A673 (cell line): ENCODE measurements around the gene SLC6A18. TPM values are rescaled to one million over a fixed set of nuclear protein-coding genes. Genes with fewer than 3 reads are reported as not detected.

Source experiments
- BruUV-seq: library from RNA; stranded (reverse); fragments of 400-500 nt; replicated peaks from 2 replicates; lab custom pipeline; 2021; lab: Mats Ljungman, UMichigan
- CTCF ChIA-PET: fragments of 300-600 bp; sonication (Branson Sonifier 250); formaldehyde crosslinking; loops from one replicate; lab custom pipeline; 2022; ENCODE audit warnings: antibody characterized with exemption; lab: Charles Lee
- POLR2A ChIA-PET: fragments of 300-600 bp; sonication (Branson Sonifier 250); formaldehyde crosslinking; loops from one replicate; lab custom pipeline; 2022; ENCODE audit warnings: antibody characterized with exemption; ENCODE audit not compliant: low non-redundant PET; lab: Charles Lee
- DNase-seq: peaks from one replicate; pipeline ENCODE4 v3.0.0-alpha.2; 2015; ENCODE audit warnings: low spot score
- H3K27ac ChIP-seq: fragments of 200-600 bp; sonication (generic); 2 replicates; pipeline ENCODE4 v1.5.1; 2016; ENCODE audit warnings: mixed run types, low read depth, mild to moderate bottlenecking, mixed read lengths, antibody characterized with exemption, low read length; ENCODE audit not compliant: poor library complexity, severe bottlenecking
- H3K27me3 ChIP-seq: fragments of 200-600 bp; sonication (generic); replicated peaks from 2 replicates; pipeline ENCODE4 v1.6.1; 2017; ENCODE audit warnings: mixed run types, low read depth, mild to moderate bottlenecking, mixed read lengths, antibody characterized with exemption, low read length; ENCODE audit not compliant: insufficient read depth, poor library complexity
- H3K36me3 ChIP-seq: fragments of 200-600 bp; sonication (generic); 2 replicates; pipeline ENCODE4 v1.6.1; 2016; ENCODE audit warnings: mixed run types, mild to moderate bottlenecking, mixed read lengths, antibody characterized with exemption, low read length; ENCODE audit not compliant: insufficient read depth, poor library complexity, severe bottlenecking
- H3K4me1 ChIP-seq: fragments of 200-600 bp; sonication (generic); 2 replicates; pipeline ENCODE4 v1.6.1; 2017; ENCODE audit warnings: mixed run types, mild to moderate bottlenecking, mixed read lengths, antibody characterized with exemption, low read length; ENCODE audit not compliant: insufficient read depth, poor library complexity, severe bottlenecking
- H3K4me3 ChIP-seq: fragments of 200-600 bp; sonication (generic); 2 replicates; pipeline ENCODE4 v1.5.1; 2016; ENCODE audit warnings: low read depth, mixed run types, mild to moderate bottlenecking, mixed read lengths, low read length; ENCODE audit not compliant: poor library complexity, severe bottlenecking
- H3K9me3 ChIP-seq: fragments of 200-600 bp; sonication (generic); 2 replicates; pipeline ENCODE4 v1.6.1; 2016; ENCODE audit warnings: mixed run types, low read depth, mild to moderate bottlenecking, mixed read lengths, antibody characterized with exemption, low read length; ENCODE audit not compliant: poor library complexity, severe bottlenecking
- EZH2 ChIP-seq: fragments of 200-600 bp; sonication (generic); IDR thresholded peaks from 2 replicates; pipeline ENCODE4 v1.6.1; 2017; ENCODE audit warnings: borderline replicate concordance, low read depth, mild to moderate bottlenecking, mixed read lengths, antibody characterized with exemption, low read length; ENCODE audit not compliant: poor library complexity, severe bottlenecking
- intact Hi-C: fragments of 100-400 bp; cut with micrococcal nuclease; formaldehyde crosslinking; loops from one replicate; pipeline ENCODE4 v1.10.0; 2022; ENCODE audit not compliant: unreplicated experiment
- total RNA-seq: library from RNA; stranded (reverse); gene quantifications from 2 replicates; pipeline ENCODE4 v1.2.3, GENCODE V29; 2021
- TF ChIP-seq, protein P1 (sequence below): fragments of 300-800, 200-600 bp; sonication (generic); conservative IDR thresholded peaks from 2 replicates; pipeline ENCODE4 v1.5.1; 2017; ENCODE audit warnings: low read depth, mild to moderate bottlenecking, antibody characterized with exemption, low read length, moderate library complexity, mixed read lengths

SLC6A18 gene
- total RNA-seq, 1 experiment from 2014 or later: not detected

DNA sequence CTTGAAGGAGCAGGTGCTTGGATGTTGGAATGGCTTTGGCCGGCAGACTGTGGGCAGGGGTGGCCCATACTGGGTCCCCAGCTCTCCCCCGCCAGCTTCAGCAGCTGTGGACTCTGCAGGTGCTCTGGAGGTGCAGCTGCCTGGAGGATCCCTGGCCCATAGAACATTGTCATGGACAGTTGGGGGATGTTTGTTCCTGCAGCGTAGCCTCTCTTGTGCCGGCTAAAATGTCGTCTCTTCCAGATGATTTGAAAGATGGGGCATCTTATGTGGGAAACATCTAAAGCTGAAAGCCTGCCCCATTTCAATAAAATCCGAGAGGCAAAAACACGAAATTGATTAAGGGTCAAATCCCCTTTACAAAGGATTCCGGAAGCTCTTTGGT, 37.2 kb upstream of the SLC6A18 start:
- TF ChIP-seq, protein P1, sequence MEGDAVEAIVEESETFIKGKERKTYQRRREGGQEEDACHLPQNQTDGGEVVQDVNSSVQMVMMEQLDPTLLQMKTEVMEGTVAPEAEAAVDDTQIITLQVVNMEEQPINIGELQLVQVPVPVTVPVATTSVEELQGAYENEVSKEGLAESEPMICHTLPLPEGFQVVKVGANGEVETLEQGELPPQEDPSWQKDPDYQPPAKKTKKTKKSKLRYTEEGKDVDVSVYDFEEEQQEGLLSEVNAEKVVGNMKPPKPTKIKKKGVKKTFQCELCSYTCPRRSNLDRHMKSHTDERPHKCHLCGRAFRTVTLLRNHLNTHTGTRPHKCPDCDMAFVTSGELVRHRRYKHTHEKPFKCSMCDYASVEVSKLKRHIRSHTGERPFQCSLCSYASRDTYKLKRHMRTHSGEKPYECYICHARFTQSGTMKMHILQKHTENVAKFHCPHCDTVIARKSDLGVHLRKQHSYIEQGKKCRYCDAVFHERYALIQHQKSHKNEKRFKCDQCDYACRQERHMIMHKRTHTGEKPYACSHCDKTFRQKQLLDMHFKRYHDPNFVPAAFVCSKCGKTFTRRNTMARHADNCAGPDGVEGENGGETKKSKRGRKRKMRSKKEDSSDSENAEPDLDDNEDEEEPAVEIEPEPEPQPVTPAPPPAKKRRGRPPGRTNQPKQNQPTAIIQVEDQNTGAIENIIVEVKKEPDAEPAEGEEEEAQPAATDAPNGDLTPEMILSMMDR: no peak
- TF ChIP-seq EZH2: no peak
- Histone ChIP-seq H3K4me3 (no peak overlapping the region), H3K9me3 (no peaks in the 10 kb centered on the region), H3K27me3 (peaks cover 30% of the 10 kb centered on the region), H3K27ac (no peak overlapping the region), H3K4me1 (no peaks in the 10 kb centered on the region), H3K36me3 (no peaks in the 10 kb centered on the region)
- DNase-seq: no peak
- ChIA-PET CTCF (no interaction called here), POLR2A (no interaction called here)
- intact Hi-C loops: no loop called here
- BruUV-seq: no TSS peak

DNA sequence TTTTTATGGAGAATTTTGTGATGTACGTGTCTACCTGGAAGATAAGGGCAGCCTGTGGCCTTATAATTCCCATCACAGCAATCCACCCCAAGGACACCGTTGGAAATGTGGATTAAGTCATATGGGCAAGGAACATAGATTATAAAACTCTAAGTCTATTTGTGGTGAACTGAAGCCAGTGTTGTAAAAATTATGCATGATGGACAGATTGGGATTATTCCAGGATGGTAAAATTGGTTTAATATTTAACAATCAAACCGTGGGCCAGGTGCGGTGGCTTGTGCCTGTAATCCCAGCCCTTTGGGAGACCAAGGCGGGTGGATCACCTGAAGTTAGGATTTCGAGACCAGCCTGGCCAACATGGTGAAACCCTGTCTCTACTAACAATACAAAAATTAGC, 36.7 kb upstream of the SLC6A18 start:
- ChIA-PET CTCF (no interaction called here), POLR2A (no interaction called here)
- no peak overlapping the region for H3K27ac ChIP-seq
- H3K4me1 ChIP-seq: no peaks in the 10 kb centered on the region
- no peak for TF ChIP-seq EZH2
- no peak overlapping the region for H3K4me3 ChIP-seq
- no peaks in the 10 kb centered on the region for H3K36me3 ChIP-seq
- intact Hi-C loops: no loop called here
- no TSS peak for BruUV-seq
- H3K9me3 ChIP-seq: no peaks in the 10 kb centered on the region
- peaks cover 30% of the 10 kb centered on the region for H3K27me3 ChIP-seq
- DNase-seq: no peak

DNA sequence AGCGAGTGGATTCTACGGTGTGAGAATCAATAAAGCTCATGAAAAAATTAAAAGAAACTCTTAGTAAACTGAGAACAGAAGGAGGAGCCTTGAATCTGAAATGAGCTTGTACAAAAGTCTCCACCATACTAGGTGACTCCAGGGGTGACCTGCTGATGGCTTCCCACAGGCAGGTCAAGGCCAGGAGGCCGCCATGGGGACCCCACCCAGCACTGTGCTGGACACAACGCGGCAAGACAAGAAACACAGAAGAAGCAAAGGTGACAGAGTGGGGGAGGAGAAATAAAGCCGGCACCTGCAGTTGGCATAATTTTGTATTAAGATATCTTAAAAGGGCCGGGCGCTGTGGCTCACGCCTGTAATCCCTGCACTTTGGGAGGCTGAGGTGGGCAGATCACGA, 35.9 kb upstream of the SLC6A18 start:
- H3K36me3 ChIP-seq: no peaks in the 10 kb centered on the region
- H3K27ac ChIP-seq: no peak overlapping the region
- no TSS peak for BruUV-seq
- no peaks in the 10 kb centered on the region for H3K4me1 ChIP-seq
- no peak for DNase-seq
- H3K27me3 ChIP-seq: peaks cover 37% of the 10 kb centered on the region
- ChIA-PET POLR2A (no interaction called here), CTCF (no interaction called here)
- TF ChIP-seq EZH2: no peak
- TF ChIP-seq, protein P1: no peak
- intact Hi-C loops: no loop called here
- no peak overlapping the region for H3K4me3 ChIP-seq
- H3K9me3 ChIP-seq: no peaks in the 10 kb centered on the region

DNA sequence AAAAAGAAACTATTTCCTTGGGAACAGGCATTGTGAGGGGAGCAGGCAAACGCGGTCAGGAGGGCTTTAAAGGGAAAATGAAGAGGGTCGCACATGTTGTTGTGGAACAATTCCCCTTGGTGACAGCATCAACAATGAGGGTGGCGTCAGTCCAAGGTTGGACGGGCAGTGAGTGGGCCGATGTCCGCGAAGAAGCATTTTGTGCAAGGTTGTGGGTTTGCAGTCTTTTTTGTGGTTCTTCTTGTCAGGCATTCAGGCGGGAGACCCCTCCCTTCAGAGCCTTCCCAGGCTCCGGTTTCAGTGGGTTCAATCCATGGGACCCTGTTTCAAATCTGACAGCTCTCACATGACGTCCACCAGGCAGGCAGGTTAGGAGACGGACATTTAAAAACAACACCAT, 34.9 kb upstream of the SLC6A18 start:
- H3K27ac ChIP-seq: no peak overlapping the region
- TF ChIP-seq EZH2: no peak
- TF ChIP-seq, protein P1: no peak
- no peak for DNase-seq
- POLR2A ChIA-PET: no interaction called here
- peaks cover 41% of the 10 kb centered on the region for H3K27me3 ChIP-seq
- H3K9me3 ChIP-seq: no peaks in the 10 kb centered on the region
- H3K36me3 ChIP-seq: no peaks in the 10 kb centered on the region
- no TSS peak for BruUV-seq
- intact Hi-C loops: no loop called here
- CTCF ChIA-PET: no interaction called here
- H3K4me3 ChIP-seq: no peak overlapping the region
- no peaks in the 10 kb centered on the region for H3K4me1 ChIP-seq
